Smooth muscle cell (in vitro differentiated cells): ENCODE measurements around the gene PTPRN2. TPM values are rescaled to one million over a fixed set of nuclear protein-coding genes. Genes with fewer than 3 reads are reported as not detected.

ENCODE experiments used
- DNase-seq: peaks from one replicate; lab custom pipeline; 2025; ENCODE audit not compliant: unreplicated experiment; lab: John Stamatoyannopoulos, UW
- H2AFZ ChIP-seq: fragments of 200-600 bp; sonication (generic); 2 replicates; pipeline ENCODE4 v1.6.0; 2016; ENCODE audit warnings: antibody characterized with exemption, low read depth, mild to moderate bottlenecking
- H3F3A ChIP-seq: fragments of 200-600 bp; sonication (generic); 2 replicates; pipeline ENCODE4 v1.6.0; 2017; ENCODE audit warnings: antibody characterized with exemption, low read depth
- H3K27ac ChIP-seq: fragments of 200-600 bp; sonication (generic); 2 replicates; pipeline ENCODE4 v1.5.1; 2016; ENCODE audit warnings: low read depth, mild to moderate bottlenecking
- H3K27me3 ChIP-seq: fragments of 200-600 bp; sonication (generic); 2 replicates; pipeline ENCODE4 v1.6.1; 2016; ENCODE audit warnings: low read depth, mild to moderate bottlenecking
- H3K36me3 ChIP-seq: fragments of 200-600 bp; sonication (generic); 2 replicates; pipeline ENCODE4 v1.5.1; 2016; ENCODE audit warnings: low read depth
- H3K4me1 ChIP-seq: fragments of 200-600 bp; sonication (generic); 2 replicates; pipeline ENCODE4 v1.5.1; 2016; ENCODE audit warnings: low read depth
- H3K4me2 ChIP-seq: fragments of 200-600 bp; sonication (generic); 2 replicates; pipeline ENCODE4 v1.6.0; 2016; ENCODE audit warnings: mild to moderate bottlenecking
- H3K4me3 ChIP-seq: fragments of 200-600 bp; sonication (generic); 2 replicates; pipeline ENCODE4 v1.5.1; 2016; ENCODE audit warnings: mild to moderate bottlenecking
- H3K79me2 ChIP-seq: fragments of 200-600 bp; sonication (generic); 2 replicates; pipeline ENCODE4 v1.6.0; 2016; ENCODE audit warnings: low read depth, mild to moderate bottlenecking
- H3K9ac ChIP-seq: fragments of 200-600 bp; sonication (generic); 2 replicates; pipeline ENCODE4 v1.6.0; 2016; ENCODE audit warnings: low read depth
- H3K9me3 ChIP-seq: fragments of 200-600 bp; sonication (generic); replicated peaks from 2 replicates; pipeline ENCODE4 v1.5.1; 2016; ENCODE audit warnings: low read depth
- H4K20me1 ChIP-seq: fragments of 200-600 bp; sonication (generic); 2 replicates; pipeline ENCODE4 v1.6.0; 2016; ENCODE audit warnings: low read depth
- WGBS: methylation state at CpG from one replicate; pipeline ENCODE4 v1.1.7; 2016; ENCODE audit warnings: low lambda C conversion rate; 5-methylcytosine and 5-hydroxymethylcytosine counted together
- polyA plus RNA-seq: library from polyadenylated mRNA; unstranded; fragments of >200 nt; fragmentation: Nextera tagmentation; extraction: Ambion mirVana; gene quantifications from 2 replicates; pipeline ENCODE4 v1.2.1, GENCODE V29; 2016
- total RNA-seq: library from RNA; depleted of rRNA; stranded (reverse); fragments of >200 nt; gene quantifications from 2 replicates; pipeline ENCODE4 v1.2.3, GENCODE V29; 2014
- TF ChIP-seq, protein P1 (sequence below): fragments of 200-600 bp; sonication (generic); IDR thresholded peaks from 2 replicates; pipeline ENCODE4 v1.5.1; 2017; ENCODE audit warnings: borderline replicate concordance, mild to moderate bottlenecking, antibody characterized with exemption; ENCODE audit not compliant: insufficient read depth, poor library complexity, severe bottlenecking

The PTPRN2 gene
- total and polyA plus RNA-seq, 2 experiments from 2014 or later: 0.09 to 0.87 TPM

GRCh38 chr7:157650131-157650631 lies 937.4 kb downstream of the PTPRN2 start:
- WGBS: 92% methylated on average over 25 of the region's 25 CpGs
- H3K4me2 ChIP-seq: no peak overlapping the region
- DNase-seq: no peak
- H3F3A ChIP-seq: no peaks in the 10 kb centered on the region
- no peak overlapping the region for H2AFZ ChIP-seq
- no peak overlapping the region for H3K4me3 ChIP-seq
- H3K4me1 ChIP-seq: no peaks in the 10 kb centered on the region
- H3K9ac ChIP-seq: no peak overlapping the region
- H3K79me2 ChIP-seq: no peaks in the 10 kb centered on the region
- no peak overlapping the region for H3K27ac ChIP-seq
- H3K36me3 ChIP-seq: no peaks in the 10 kb centered on the region
- H3K9me3 ChIP-seq: no peaks in the 10 kb centered on the region
- H4K20me1 ChIP-seq: no peaks in the 10 kb centered on the region
- no peaks in the 10 kb centered on the region for H3K27me3 ChIP-seq
- TF ChIP-seq, protein P1, sequence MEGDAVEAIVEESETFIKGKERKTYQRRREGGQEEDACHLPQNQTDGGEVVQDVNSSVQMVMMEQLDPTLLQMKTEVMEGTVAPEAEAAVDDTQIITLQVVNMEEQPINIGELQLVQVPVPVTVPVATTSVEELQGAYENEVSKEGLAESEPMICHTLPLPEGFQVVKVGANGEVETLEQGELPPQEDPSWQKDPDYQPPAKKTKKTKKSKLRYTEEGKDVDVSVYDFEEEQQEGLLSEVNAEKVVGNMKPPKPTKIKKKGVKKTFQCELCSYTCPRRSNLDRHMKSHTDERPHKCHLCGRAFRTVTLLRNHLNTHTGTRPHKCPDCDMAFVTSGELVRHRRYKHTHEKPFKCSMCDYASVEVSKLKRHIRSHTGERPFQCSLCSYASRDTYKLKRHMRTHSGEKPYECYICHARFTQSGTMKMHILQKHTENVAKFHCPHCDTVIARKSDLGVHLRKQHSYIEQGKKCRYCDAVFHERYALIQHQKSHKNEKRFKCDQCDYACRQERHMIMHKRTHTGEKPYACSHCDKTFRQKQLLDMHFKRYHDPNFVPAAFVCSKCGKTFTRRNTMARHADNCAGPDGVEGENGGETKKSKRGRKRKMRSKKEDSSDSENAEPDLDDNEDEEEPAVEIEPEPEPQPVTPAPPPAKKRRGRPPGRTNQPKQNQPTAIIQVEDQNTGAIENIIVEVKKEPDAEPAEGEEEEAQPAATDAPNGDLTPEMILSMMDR: no peak

DNA sequence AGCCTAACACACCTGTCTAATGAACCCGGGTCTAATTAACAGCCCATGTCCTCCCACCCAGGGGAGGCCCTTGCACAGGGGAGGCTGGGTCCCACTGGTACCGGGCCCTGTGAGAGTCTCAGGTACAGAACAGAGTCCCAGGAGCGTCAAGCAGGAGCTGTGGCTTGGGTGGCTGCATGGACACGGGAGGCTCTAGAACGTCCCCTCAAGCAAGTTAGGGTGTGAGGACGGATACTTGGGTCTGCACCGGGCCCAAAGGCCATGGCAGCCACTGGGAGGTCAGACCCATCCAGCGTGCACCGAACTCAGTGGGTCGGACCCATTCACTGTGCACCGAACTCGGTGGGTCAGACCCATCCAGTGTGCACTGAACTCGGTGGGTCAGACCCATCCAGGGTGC lies 941.1 kb downstream of the PTPRN2 start:
- H3K4me3 ChIP-seq: no peak overlapping the region
- TF ChIP-seq, protein P1: no peak
- H3K27ac ChIP-seq: no peak overlapping the region
- no peaks in the 10 kb centered on the region for H3K27me3 ChIP-seq
- H4K20me1 ChIP-seq: no peaks in the 10 kb centered on the region
- H3K4me2 ChIP-seq: no peak overlapping the region
- H3K9me3 ChIP-seq: no peaks in the 10 kb centered on the region
- H3K4me1 ChIP-seq: no peaks in the 10 kb centered on the region
- no peaks in the 10 kb centered on the region for H3K36me3 ChIP-seq
- no peak overlapping the region for H3K9ac ChIP-seq
- DNase-seq: no peak
- no peaks in the 10 kb centered on the region for H3K79me2 ChIP-seq
- WGBS: 96% methylated on average over 13 of the region's 13 CpGs
- no peaks in the 10 kb centered on the region for H3F3A ChIP-seq
- H2AFZ ChIP-seq: no peak overlapping the region

GRCh38 chr7:157645539-157645938 lies 942.1 kb downstream of the PTPRN2 start:
- TF ChIP-seq, protein P1: no peak
- DNase-seq: no peak
- WGBS: 88% methylated on average over 12 of the region's 12 CpGs
- H2AFZ ChIP-seq: no peak overlapping the region
- no peaks in the 10 kb centered on the region for H3K4me1 ChIP-seq
- H3F3A ChIP-seq: no peaks in the 10 kb centered on the region
- no peaks in the 10 kb centered on the region for H3K9me3 ChIP-seq
- no peak overlapping the region for H3K4me3 ChIP-seq
- H4K20me1 ChIP-seq: no peaks in the 10 kb centered on the region
- no peaks in the 10 kb centered on the region for H3K79me2 ChIP-seq
- no peaks in the 10 kb centered on the region for H3K27me3 ChIP-seq
- no peak overlapping the region for H3K9ac ChIP-seq
- no peaks in the 10 kb centered on the region for H3K36me3 ChIP-seq
- H3K4me2 ChIP-seq: no peak overlapping the region
- no peak overlapping the region for H3K27ac ChIP-seq

DNA sequence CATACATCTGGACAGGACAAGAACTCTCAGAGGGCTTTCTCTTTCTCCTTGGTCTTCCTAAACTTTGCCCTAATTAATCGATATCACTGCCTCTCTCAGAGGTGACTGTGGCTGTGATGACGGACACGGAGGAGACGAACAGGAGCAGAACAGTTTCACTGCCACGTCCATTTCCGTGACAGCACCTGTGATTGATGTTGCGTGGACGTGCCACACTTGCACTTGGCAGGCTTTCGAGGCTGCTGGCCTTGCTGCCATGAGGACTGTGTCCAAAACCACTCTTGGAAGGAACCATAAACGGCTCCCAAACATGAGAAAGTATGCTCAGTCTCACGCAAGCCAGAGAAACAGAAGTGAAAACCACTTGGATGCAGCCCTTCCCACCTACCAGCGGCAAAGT lies 942.7 kb downstream of the PTPRN2 start:
- Histone ChIP-seq H3K27me3 (no peaks in the 10 kb centered on the region), H3K4me3 (no peak overlapping the region), H3F3A (no peaks in the 10 kb centered on the region), H4K20me1 (no peaks in the 10 kb centered on the region), H3K9me3 (no peaks in the 10 kb centered on the region), H3K4me2 (no peak overlapping the region), H3K36me3 (no peaks in the 10 kb centered on the region), H3K4me1 (no peaks in the 10 kb centered on the region), H2AFZ (no peak overlapping the region), H3K27ac (no peak overlapping the region), H3K9ac (no peak overlapping the region), H3K79me2 (no peaks in the 10 kb centered on the region)
- no peak for DNase-seq
- 92% methylated on average over 12 of the region's 12 CpGs for WGBS
- TF ChIP-seq, protein P1: no peak
